SIG-M5 treated with dmso at 0.1 percent for 504 hours (cell line): Measurements from ENCODE around the gene CTXND1.

Experiments
- DNase-seq: peaks from one replicate; lab custom pipeline; 2025; ENCODE audit not compliant: unreplicated experiment; lab: John Stamatoyannopoulos, UW

CTXND1 gene

DNA sequence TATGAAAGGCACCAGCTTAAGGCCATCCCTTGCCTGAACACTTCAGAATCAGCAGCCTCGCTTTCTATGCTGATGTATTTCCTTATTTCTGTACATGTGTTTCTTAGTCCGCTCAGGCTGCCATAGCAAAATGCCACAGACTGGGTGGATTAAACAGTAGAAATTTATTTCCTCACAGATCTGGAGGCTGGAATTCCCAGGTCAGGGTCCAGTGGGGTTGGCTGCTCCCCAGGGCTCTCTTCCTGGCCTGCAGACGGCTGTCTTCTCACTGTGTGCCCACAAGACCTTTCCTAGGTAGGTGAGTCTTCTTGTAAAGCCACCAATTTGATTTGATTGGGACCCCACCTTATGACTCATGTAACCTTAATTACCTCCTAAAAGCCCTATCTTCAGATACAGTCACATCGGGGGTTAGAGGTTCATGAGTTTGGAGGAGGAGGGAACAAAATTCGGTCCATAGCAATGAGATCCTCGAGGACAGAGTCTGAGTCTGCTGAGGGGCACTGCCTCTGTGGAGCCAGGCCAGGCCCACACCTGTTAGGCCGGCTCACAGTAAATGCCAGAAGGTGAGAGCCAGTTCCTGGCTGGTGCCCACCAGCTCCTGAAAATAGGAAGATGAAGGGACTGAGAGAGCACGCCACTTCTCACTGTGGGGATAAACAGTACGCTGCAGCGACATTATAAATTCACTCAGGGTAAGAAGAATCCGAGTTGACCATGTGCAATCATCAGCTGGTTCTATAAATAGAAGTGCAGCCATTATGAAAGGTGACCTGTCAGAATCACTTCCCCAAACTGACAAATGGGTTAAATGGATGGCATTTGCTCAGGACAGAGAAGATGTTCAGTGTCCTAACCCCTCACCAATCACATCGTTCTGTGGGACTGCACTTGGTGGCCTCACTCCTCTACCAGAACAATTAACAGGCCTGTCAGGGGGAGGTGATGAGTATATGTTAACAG, 41.1 kb downstream of the CTXND1 start:
- peak; percentile 14 for DNase-seq

DNA sequence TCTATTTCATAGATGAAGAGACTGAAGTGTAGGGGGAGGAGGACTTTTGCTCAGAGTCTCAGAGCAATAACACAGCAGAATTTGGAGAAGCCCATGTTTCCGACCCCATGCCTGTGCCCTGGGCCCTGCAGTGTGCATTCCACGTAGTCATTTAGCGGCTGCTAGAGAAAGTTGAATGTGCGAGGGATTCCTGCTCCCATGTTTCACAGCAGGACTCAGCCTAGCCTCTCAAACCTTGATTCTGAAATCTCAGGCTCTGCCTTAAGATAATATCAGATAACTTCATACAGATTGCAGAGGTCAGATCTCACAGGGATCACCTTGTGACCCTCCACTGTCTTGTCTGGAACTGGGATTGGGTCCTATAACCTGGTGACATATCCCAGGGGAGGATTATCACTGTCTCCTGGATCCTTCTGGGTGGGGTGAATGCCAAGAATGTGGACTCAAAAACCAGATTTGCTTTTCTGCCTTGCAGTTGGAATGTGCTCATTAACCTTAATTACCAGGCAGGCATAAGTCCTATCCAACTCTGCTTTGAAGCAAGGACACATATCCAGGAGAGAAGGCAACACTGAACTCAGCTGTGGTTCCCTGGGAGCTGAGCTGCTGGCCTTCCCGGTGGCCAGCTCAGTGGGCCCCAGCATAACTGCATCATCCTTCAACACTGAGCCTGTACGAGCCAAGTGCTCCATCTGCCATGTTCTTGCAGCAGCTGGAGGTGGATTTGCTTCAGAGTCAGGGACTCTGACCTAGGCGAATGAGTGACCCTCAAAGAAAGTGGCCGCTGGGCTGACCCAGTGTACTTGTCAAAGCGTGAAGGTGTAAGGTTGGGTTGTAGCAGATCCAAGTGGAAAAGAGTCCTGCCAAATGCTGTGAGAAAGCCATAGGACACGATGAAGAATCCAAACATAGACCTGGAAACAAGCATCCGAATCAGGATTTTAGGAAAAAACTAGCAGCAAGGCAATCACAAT, 43.0 kb downstream of the CTXND1 start:
- no peak for DNase-seq

DNA sequence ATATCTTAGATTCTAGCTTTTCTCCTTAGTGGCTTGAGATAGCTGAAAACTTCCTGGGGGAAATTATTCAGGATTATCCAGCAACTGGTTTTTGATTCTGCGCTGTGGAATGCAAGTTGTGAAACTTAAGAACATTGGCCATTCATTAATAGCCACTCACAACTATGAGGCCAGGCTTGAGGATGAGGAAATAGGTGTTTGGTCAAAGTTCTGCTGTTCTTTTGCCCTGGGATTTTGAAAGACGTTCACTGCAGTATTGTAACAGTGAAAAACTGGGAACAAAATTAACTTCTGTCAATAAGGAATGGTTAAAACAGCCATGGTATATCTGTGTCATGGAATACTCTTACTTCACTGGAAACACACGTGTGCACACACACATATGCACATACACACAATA, 44.1 kb downstream of the CTXND1 start:
- no peak for DNase-seq

DNA sequence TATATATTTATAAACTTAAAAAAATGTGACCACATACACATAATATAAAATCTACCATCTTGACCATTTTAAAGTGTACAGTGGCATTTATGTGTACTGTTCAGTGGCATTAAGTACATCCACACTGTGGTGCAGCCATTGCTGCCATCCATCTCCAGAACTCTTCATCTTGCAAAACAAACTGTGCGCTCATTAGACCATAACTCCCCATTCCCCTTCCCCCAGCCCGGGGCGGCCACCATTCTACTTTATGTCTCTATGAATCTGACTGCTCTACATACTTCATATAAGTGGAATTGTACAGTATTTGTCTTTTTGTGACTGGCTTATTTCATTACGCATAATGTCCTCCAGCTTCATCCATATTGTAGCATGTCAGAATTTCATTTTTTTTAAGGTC, 47.8 kb downstream of the CTXND1 start:
- DNase-seq = no peak

DNA sequence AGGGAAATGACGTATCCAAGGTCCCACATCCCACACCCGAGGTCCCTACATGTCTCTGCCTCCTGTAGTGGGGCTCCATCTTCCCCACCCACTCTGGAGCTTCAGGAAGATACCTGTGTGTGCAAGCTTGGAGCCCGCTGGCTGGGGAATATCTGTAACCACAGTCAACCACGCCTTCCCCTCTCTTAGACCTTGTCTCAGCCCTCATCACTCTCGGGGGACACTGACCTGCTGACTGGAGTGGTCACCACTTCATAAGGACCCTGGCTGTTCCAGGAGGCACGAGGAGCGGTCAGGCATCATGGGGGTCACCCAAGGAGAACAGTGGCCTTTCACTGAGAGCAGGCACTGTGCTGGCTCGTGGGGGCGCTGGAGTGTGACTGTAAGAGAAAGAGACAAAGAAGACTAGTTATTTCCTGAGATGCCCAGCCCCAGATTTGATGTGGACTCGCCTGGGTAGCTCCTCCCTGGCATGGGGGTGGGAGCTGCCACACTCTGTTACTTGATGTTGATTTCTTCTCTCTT, 48.6 kb downstream of the CTXND1 start:
- DNase-seq = no peak

DNA sequence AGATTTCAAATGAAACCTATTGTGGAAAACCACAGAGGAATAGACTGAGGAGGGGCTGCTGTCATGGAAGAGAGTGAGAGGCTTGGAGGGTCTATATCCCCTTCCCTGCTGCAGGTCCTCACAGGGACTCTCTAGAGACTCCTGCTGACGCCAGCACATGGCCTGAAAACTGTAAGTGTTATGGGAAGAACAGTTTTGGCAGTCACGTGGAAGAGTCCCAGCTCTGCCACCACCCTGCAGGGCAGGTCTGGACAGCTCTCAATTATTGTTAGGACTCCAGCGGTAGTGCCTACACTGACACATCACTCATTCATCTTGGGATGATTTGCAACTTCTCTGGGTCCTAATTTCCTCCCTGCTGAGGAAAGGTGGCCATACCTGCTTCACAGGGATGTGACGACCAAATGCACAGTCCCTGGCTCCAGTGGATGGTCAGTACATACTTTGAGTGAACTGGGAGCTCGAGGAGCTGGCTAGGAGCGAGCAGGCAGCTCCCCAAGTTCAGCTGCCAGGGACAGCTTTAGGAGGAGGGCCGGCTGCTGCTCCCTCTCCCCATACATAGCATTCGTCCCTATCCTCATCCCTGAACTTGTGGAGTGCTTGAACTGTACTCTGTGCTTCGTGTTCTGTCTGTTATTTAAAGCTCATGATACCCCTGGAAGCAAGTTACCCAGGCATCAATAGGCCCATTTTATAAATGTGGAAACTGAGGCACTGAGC, 49.2 kb downstream of the CTXND1 start:
- DNase-seq = peak; percentile 4

DNA sequence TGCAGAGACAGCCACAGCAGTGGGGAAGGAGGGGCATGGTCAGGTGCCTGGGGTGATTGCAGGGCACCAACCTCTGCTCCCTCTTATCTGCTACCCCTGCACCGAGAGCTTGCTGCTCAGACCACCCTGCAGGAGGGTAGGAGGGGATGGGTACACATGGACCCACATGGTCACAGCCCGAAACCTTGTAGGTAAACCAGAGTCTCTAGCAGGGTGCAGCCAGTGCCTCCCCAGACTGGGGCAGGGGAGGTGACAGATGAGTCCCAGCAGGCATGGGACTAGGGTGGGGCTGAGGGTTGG, 50.0 kb downstream of the CTXND1 start:
- no peak for DNase-seq

GRCh38 chr15:80201256-80202015, 50.6 kb downstream of the CTXND1 start:
- DNase-seq = no peak

GRCh38 chr15:80199869-80200268, 52.1 kb downstream of the CTXND1 start:
- no peak for DNase-seq

DNA sequence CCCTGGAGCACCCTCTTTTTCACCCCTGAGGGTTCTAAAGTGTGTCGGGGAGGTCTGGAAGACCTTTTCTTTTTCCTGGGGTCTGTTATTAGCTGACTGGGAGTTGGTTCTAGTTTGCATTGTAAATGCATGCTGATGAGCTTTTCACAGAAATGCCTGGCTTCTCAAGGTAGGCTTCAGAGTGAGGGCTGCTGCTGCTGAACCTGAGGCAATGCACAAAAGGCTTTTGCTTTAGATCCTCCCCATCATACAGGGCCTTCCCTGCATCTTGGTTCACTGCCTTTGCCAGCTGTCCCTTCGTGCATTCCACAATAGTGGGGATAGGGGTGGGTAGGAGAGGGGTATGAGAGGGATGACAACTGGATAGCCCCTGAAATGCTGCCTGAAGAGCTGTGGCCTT, 52.6 kb downstream of the CTXND1 start:
- DNase-seq = no peak

GRCh38 chr15:80194914-80195313, 57.1 kb downstream of the CTXND1 start:
- DNase-seq = no peak

DNA sequence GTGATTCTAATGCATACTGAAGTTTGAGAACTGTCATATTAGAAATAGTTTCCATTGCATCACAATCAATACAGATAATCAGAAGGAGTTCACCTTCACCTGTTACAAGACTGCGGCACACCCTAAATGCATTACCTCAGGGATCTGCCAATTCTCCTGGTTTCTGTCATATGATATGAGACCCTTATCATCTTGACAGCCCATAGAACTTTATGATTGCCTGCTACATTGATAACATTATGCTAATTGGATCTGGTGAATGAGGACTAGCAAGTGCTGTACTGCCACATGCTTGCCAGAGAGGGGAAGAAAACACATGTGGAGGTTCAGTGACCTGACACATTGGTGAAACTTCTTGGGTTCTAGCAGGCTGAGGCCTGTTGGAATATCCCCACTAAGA, 57.8 kb downstream of the CTXND1 start:
- no peak for DNase-seq

DNA sequence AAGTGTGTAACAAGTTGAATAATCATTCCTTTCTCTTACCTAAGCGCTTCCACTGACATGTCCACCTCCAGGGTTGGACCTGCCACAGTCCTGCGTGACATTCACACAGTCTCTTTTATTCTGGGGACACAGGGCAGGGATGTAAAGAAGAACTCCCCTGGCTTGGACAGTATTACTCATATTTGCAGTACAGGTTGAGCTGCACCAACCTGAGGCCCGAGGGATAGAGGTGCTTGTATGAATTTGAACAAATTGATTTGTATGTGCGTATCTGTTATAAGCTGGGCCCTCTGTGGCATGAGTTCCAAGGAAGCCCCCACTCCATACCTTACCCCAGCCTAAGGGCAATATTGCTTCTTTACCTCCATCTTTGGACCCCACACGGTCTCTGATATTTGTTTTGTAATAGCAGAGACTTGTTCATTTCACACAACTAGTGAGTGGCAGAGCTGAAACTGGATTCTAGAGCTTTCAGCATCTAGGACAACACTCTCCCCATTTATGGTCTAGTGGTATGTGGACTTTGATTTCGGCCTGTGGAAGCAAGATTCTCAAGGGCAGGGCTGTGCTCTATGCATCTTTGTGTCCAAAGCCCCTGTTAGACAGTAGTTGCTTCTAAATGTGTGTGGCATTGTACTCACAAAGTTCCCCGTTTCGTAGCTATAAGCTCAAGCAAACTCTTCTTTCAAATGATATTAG, 60.0 kb downstream of the CTXND1 start:
- DNase-seq = no peak

- no peak for DNase-seq
Measured at GRCh38 chr15:80191198-80191597, 60.8 kb downstream of the CTXND1 start.

GRCh38 chr15:80188251-80188650, 63.8 kb downstream of the CTXND1 start:
- DNase-seq = no peak

DNA sequence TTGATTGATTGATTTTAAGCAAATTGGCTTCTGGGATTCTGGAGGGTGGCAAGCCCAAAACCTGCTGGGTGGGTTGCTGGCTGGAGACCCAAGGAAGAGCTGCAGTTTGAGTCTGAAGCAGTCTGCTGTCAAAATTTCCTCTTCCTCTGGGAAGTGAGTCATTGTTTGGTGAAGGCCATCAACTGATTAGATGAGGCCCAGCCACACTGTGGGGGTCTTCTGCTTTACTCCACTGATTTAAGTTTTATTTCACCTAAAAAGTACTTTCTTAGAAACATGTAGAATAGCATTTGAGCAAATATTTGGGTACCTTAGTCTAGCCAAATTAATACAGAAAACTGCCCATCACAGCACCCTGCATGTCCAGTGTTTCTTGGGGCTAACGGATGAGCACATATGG, 65.4 kb downstream of the CTXND1 start:
- no peak for DNase-seq

DNA sequence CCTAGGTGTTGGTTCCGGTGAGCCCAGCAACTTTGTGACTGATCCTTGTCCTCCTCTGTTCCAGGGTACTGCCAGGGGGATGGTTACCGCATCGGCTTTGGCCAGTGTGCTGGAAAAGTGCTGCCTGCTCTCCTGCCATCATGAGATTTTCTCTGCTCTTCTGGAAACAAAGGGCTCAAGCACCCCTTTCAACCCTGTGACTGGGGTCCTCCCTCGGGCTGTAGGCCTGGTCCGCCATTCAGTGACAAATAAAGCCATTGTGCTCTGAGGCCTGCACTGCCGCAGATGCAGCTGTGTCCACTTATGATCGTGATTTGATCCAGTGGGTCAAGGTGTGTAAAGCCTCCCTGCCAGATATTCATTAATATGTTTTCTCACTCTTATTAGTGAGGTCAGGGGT, 65.9 kb downstream of the CTXND1 start:
- no peak for DNase-seq

GRCh38 chr15:80185152-80185551, 66.9 kb downstream of the CTXND1 start:
- DNase-seq = no peak

- no peak for DNase-seq
Measured at GRCh38 chr15:80184554-80184953, 67.5 kb downstream of the CTXND1 start.

DNA sequence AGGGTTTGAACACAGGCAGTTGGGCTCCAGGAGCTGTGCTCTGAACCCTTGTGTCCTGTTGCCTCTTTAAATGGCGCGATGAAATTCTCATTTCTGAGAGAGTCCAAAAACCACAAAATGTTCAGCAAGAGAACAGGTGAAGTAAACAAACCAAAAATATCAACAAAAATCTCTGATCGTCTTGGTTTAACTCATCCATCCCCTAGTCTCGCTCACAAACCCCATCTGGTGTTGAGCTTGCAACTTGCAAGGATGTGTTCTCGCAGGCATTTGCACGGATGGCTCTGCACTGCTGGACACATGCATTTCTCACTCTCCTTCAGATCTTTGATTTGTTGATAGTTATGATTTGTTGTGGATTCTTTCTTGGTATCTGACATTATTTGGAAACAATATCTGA, 68.1 kb downstream of the CTXND1 start:
- no peak for DNase-seq
